ENCODE data around the gene NECTIN1. TPM values are rescaled to one million over a fixed set of nuclear protein-coding genes. Genes with fewer than 3 reads are reported as not detected.

The NECTIN1 gene
- total RNA-seq, 1 experiment from 2014 or later: 2.3 TPM

DNA sequence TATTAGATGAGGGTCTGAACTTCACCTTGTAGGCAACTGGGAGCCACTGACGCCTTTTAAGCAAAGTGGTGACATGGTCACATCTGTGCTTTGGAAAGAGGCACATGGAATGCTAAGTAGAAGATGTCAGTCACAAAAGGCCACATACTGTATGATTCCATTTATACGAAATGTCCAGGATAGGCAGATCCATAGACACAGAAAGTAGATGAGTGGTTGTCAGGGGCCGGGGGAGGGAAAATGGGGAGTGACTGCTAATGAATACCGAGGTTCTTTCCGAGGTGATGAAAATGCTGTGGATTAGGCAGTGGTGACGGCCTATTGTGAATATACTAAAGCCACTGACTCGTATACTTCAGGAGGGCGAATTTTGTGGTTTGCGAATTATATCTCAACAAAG is 20.6 kb downstream of the NECTIN1 start:
- Histone ChIP-seq H3K9me3 (replicated peaks) (no peaks in the 10 kb centered on the region), H3K4me3 (no peak overlapping the region), H3K4me1 (replicated peaks) (no peaks in the 10 kb centered on the region), H3K27me3 (replicated peaks) (no peaks in the 10 kb centered on the region), H3K36me3 (no peaks in the 10 kb centered on the region), H3K27ac (no peak overlapping the region)
- DNase-seq (ENCODE audit: low read depth in 1 of 2, low spot score in 2 of 2): no peak

DNA sequence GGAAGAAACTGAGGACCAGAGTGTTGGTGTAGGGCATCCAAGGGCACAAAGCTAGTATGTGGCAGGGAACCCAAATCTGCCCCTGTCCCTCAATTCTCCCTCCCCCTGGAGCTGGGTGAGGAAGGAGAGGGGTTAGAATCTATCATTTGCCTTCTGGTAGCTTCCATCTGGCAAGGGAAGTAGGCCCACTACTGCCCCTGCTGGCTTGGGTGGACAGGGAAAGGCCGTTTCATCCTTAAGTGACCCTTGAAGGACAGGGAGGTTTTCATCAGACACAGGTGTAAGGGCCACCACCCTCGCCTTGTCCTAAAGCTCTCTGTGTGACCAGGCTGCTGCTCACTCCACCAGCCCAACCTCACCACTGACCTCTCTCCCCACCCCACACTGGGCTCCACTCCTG is 22.1 kb downstream of the NECTIN1 start:
- Histone ChIP-seq H3K36me3 (no peaks in the 10 kb centered on the region), H3K9me3 (replicated peaks) (no peaks in the 10 kb centered on the region), H3K27ac (no peak overlapping the region), H3K4me1 (replicated peaks) (no peaks in the 10 kb centered on the region), H3K4me3 (no peak overlapping the region), H3K27me3 (replicated peaks) (no peaks in the 10 kb centered on the region)
- DNase-seq (ENCODE audit: low read depth in 1 of 2, low spot score in 2 of 2): no peak

DNA sequence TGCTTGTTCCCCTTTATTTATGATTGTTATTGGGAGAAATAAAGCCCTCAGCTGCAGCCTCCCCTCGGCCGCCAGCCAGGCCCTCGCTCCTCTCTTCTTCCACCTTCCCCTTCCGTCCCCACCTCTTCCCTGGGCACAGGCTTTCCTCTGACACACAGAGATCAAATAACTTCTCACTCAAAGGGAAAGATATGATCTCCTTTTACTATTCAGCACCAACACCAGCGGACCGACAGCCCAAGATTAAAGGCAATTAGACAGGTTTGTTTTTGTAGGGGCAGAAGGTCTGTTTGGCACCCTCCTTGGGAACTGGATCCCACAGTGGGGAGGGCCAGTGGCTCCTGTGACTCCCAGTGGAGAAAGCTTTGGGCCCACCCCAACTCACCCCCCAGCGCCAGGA is 23.0 kb downstream of the NECTIN1 start:
- H3K27me3 ChIP-seq (replicated peaks): no peaks in the 10 kb centered on the region
- H3K4me3 ChIP-seq: no peak overlapping the region
- DNase-seq (ENCODE audit: low read depth in 1 of 2, low spot score in 2 of 2): no peak
- H3K9me3 ChIP-seq (replicated peaks): no peaks in the 10 kb centered on the region
- no peak overlapping the region for H3K27ac ChIP-seq
- H3K4me1 ChIP-seq (replicated peaks): no peaks in the 10 kb centered on the region
- no peaks in the 10 kb centered on the region for H3K36me3 ChIP-seq

DNA sequence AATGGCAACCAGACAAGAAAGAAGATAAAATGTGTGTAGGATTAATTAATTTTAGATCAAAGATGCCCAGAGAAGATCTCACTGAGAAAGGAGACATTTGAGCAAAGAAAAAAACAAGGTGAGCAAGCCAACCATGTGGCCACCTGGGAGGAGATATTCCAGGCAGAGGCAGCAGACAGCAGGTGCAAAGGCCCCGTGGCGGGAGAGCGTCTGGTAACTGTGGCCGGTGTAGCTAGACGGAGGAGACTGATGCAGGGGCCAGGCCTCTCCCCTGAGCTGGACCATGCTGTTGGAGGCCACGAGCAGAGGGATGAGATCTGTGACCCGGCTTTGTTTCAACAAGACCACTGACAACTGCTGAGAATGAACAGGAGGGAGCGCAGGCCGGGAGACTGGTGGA is 23.6 kb downstream of the NECTIN1 start:
- no peaks in the 10 kb centered on the region for H3K36me3 ChIP-seq
- H3K27ac ChIP-seq: no peak overlapping the region
- no peak overlapping the region for H3K4me3 ChIP-seq
- no peaks in the 10 kb centered on the region for H3K27me3 ChIP-seq (replicated peaks)
- DNase-seq (ENCODE audit: low read depth in 1 of 2, low spot score in 2 of 2): no peak
- no peaks in the 10 kb centered on the region for H3K4me1 ChIP-seq (replicated peaks)
- no peaks in the 10 kb centered on the region for H3K9me3 ChIP-seq (replicated peaks)

DNA sequence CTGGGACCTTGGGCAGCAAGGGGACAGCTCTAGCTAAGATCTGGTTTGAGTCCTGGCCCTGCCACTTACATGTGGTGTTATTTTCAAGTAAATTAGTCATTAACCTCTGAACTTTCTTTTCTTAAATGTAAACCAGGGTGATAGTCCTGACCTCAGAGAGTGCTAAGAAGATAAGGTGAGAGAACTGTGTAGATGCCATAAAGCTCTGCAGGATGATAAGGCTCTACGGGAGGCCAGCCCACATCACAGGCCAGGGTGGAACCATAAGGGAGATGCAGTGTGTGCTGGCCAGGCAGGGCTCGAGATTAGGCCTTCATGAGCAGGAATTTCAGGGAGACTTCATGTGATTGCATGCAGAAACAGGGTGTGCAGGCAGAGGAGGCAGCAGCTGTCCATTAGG is 24.2 kb downstream of the NECTIN1 start:
- no peaks in the 10 kb centered on the region for H3K9me3 ChIP-seq (replicated peaks)
- H3K36me3 ChIP-seq: no peaks in the 10 kb centered on the region
- H3K4me1 ChIP-seq (replicated peaks): no peaks in the 10 kb centered on the region
- H3K27ac ChIP-seq: no peak overlapping the region
- no peak for DNase-seq (ENCODE audit: low read depth in 1 of 2, low spot score in 2 of 2)
- H3K4me3 ChIP-seq: no peak overlapping the region
- H3K27me3 ChIP-seq (replicated peaks): no peaks in the 10 kb centered on the region

DNA sequence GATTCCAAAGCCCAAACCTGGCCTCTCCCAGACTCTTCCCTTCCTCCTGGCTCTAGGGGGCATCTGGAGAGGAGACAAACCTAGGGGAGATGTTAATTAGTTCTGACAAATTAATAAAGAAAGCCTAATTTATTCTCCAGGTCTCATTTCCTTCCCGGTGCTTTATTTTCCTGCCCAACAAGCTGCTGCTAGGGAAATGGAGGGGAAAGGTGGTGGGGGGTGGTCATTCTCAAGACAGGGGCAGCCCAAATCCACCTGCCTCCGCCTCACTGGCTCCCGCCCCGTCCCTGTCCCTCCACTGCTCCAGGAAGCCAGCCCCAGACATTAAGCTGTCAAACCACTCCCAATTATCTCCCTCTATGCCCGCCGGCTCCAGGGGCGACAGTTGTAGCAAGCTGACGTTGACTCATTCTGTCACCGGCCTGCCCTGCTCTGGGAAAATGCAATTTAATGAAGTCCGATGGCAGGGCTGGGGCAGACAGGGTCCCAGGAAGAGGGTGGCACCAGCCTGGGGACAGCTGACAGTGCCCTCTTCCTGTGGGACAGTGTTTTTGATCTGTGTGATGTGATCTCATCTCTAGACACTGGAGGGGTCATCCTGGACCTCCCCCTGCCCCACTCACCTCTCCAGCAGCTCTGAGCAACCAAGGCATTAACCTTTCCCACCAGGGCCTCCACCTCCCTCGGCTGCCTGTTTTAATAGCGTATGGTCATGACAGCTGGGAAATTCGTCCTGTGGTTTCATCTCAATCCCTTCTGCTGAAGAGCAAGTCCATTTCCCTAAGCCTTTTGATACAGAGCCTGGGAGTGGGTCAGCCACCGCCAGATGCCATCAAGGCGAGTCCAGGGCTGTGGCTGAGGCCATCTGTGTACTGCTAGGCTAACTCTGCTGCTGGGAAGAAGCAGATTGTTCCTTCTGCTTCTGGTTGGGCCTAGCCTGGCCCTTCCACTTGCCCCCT is 27.1 kb downstream of the NECTIN1 start:
- Histone ChIP-seq H3K36me3 (no peaks in the 10 kb centered on the region), H3K4me1 (replicated peaks) (no peaks in the 10 kb centered on the region), H3K27me3 (replicated peaks) (no peaks in the 10 kb centered on the region), H3K27ac (no peak overlapping the region), H3K4me3 (no peak overlapping the region), H3K9me3 (replicated peaks) (no peaks in the 10 kb centered on the region)
- DNase-seq (ENCODE audit: low read depth in 1 of 2, low spot score in 2 of 2): no peak

DNA sequence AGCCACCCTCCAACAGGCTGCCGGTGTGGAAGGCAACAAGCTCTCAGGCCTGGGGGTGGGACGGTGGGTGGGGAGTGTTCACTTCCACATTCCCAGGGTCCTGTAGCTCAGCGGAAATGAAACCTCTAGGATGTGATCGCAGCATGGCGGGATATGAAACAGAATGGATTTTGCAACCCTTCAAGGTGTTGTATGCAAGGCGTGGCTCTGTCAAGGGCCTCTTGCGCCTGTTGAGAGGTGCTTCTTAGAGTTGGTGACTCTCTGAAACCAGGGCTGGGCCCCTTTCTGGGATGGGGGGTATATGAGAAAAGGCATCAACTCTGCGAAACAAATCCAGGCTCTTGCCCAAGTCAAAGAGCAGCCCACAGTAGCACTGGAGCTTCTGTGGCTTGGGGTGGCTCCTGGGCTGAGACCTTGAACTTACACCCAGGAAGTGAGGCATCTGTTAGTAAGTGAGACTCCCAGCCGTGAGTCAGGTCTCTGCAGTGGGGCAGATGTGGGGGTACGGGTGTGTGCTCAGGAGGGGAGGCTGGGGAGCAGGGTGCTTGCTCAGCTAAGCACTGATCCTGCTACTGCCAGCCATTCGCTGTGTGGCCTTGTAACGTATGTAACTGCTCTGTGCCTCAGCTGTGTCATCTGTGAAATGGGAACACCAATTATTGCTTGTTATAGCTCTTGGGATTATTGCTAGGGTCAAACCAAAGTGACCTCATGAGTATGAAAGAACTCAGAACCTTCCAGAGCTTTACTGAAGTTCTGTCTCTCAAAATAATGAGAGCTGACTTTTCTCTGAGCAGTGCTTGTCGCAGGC is 28.3 kb downstream of the NECTIN1 start:
- Histone ChIP-seq H3K4me1 (replicated peaks) (no peaks in the 10 kb centered on the region), H3K27ac (no peak overlapping the region), H3K27me3 (replicated peaks) (no peaks in the 10 kb centered on the region), H3K36me3 (no peaks in the 10 kb centered on the region), H3K4me3 (no peak overlapping the region), H3K9me3 (replicated peaks) (no peaks in the 10 kb centered on the region)
- DNase-seq (ENCODE audit: low read depth in 1 of 2, low spot score in 2 of 2): no peak

DNA sequence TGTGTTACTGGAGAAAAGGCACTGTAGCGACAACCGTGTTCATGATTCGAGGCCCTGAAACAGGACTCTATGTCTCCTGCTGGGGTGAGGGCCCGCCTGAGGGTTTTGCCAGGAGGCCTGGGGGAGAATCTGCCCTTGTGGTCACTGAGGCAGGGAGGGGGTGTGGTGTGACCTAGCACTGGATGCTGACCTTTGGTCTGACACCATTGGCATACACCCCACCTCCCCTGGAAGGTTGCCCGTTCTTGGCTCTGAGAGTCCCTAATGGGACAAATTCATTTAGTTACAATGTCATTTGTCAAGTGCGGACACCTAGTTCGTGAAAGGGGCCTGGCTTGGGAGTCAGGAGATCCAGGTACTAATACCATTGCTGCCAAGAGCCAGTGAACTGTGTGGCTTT is 29.0 kb downstream of the NECTIN1 start:
- no peaks in the 10 kb centered on the region for H3K27me3 ChIP-seq (replicated peaks)
- H3K9me3 ChIP-seq (replicated peaks): no peaks in the 10 kb centered on the region
- H3K36me3 ChIP-seq: no peaks in the 10 kb centered on the region
- H3K4me1 ChIP-seq (replicated peaks): no peaks in the 10 kb centered on the region
- H3K27ac ChIP-seq: no peak overlapping the region
- no peak overlapping the region for H3K4me3 ChIP-seq
- no peak for DNase-seq (ENCODE audit: low read depth in 1 of 2, low spot score in 2 of 2)

DNA sequence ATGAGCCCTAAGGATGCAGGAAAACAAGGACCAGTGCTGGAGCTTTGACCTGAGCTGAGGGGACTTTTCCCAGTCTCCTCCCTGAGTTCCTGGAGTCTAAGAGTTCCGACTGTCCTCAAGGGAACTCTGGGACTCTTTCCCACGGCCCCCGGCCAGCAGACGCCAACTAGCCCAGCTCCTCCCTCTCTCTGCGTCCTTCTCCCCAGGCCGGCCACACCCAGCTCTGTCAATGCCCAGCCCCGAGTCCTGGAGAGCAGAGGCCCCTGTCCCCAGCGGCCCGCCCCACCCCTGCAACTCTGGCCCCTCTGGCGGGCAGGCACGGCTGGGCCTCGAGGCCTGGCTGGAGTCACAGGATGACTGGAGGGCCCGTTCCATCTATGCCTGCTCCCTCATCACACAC is 29.8 kb downstream of the NECTIN1 start:
- no peak for DNase-seq (ENCODE audit: low read depth in 1 of 2, low spot score in 2 of 2)
- H3K9me3 ChIP-seq (replicated peaks): no peaks in the 10 kb centered on the region
- H3K4me3 ChIP-seq: no peak overlapping the region
- H3K4me1 ChIP-seq (replicated peaks): no peaks in the 10 kb centered on the region
- no peaks in the 10 kb centered on the region for H3K36me3 ChIP-seq
- no peaks in the 10 kb centered on the region for H3K27me3 ChIP-seq (replicated peaks)
- no peak overlapping the region for H3K27ac ChIP-seq

DNA sequence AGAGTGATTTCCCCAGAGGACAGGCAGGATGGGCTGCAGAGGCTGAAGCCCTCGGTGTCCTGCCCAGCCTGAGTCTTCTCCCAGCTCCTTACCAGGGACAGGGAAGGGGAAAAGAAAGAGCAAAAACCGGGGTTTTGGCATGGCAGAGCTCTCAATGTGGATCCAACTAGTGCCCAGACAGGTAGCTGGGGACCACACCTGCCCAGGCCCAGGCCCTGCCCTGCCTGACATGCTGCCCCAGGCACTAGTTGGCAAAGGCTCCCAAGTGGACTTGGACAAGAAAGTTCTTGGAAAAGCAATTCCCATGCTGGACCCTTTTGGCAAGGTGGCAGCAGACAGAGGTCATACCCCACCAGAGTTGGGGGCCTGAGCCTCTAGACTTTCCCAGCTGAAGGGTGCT is 31.1 kb downstream of the NECTIN1 start:
- no peak overlapping the region for H3K4me3 ChIP-seq
- no peak for DNase-seq (ENCODE audit: low read depth in 1 of 2, low spot score in 2 of 2)

DNA sequence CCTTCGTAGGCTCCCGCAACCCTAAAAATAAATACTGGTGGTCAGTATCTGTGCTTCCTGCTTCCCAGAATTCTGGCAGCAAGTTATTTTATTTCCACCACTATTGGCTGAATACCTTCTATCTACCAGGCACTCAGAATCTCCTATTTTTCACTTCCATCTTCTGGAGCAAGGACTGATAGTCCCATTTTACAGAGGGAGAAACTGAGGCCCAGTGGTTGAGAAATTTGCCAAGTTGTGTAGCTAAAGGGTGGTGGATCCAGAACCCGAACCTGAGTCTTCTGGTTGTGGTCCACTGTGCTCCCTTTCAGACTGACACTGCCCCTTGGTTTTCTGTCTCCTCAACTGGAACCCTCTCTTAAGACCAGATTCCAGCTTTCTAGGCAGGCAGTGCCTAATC is 31.6 kb downstream of the NECTIN1 start:
- H3K9me3 ChIP-seq (replicated peaks): no peaks in the 10 kb centered on the region
- no peak for DNase-seq (ENCODE audit: low read depth in 1 of 2, low spot score in 2 of 2)
- no peak overlapping the region for H3K27ac ChIP-seq
- H3K4me3 ChIP-seq: no peak overlapping the region
- H3K27me3 ChIP-seq (replicated peaks): no peaks in the 10 kb centered on the region
- no peaks in the 10 kb centered on the region for H3K36me3 ChIP-seq
- no peaks in the 10 kb centered on the region for H3K4me1 ChIP-seq (replicated peaks)

More for the DNA sequence above, 31.1 kb downstream of the NECTIN1 start:
- Histone ChIP-seq H3K36me3 (no peaks in the 10 kb centered on the region), H3K27ac (no peak overlapping the region), H3K4me1 (replicated peaks) (no peaks in the 10 kb centered on the region), H3K9me3 (replicated peaks) (no peaks in the 10 kb centered on the region), H3K27me3 (replicated peaks) (no peaks in the 10 kb centered on the region)

DNA sequence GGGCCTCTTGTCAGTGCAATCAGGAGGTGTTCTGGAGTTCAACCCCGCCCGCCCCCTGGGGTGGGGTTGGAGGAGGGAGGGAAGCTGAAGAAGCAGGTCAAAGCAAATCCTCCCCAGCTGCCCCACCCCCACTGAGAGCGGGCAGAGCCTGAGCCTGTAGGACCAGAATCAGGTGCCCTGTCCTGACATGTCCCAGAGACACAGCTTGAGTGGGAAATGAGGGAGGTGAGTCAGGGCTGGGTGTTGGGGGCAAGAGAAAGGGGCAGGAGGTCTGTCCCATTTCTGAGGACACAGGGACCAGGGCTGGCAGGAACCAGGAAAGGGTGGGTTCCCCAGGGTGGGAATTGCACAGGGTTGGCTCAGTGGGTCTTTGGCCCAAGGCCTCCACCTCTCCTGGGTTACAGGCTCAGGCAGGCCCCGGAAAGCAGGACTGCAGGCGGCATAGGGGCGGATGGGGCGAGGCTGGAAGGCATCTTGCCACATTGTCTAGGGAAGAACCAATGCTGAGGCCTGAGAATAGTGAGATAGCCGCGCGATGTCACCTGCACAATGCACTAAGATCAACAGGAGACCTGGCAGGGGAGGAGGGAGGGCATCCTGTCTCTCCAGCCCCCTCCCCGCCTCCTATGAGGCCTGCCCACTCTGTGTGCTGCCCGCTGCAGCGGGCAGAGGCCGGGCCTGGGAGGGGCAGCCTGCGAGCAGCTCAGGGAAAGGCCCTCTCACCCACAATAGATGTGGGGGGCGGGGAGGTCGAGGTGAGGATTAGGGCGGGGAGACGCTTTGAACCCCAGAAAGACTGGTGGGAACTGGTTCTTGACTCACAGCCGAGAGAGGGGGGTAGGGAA is 32.4 kb downstream of the NECTIN1 start:
- H3K4me1 ChIP-seq (replicated peaks): no peaks in the 10 kb centered on the region
- no peaks in the 10 kb centered on the region for H3K9me3 ChIP-seq (replicated peaks)
- no peaks in the 10 kb centered on the region for H3K27me3 ChIP-seq (replicated peaks)
- no peak for DNase-seq (ENCODE audit: low read depth in 1 of 2, low spot score in 2 of 2)
- no peak overlapping the region for H3K4me3 ChIP-seq
- no peak overlapping the region for H3K27ac ChIP-seq
- no peaks in the 10 kb centered on the region for H3K36me3 ChIP-seq

DNA sequence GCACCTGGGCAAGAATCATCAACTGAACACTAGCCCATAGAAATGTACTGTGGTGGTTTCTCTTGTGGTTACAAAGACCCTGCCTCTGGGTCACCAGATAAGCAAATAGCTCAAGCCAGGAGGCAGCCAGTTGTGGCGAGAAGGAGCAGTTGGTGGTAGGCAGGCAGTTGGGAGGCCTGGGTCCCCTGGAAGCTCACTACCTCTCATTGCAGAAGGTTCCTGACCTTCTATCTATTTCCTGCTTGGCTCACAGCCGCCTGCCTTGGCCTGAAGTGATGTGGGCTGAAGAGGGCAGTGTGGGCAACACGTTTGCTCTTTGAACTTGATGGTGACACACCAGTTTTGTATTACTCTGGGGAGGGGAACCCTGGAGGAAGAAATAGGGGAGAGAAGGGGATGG is 34.7 kb downstream of the NECTIN1 start:
- Histone ChIP-seq H3K4me1 (replicated peaks) (no peaks in the 10 kb centered on the region), H3K27ac (no peak overlapping the region), H3K27me3 (replicated peaks) (no peaks in the 10 kb centered on the region), H3K36me3 (no peaks in the 10 kb centered on the region), H3K9me3 (replicated peaks) (no peaks in the 10 kb centered on the region), H3K4me3 (no peak overlapping the region)
- no peak for DNase-seq (ENCODE audit: low read depth in 1 of 2, low spot score in 2 of 2)
